Transverse colon (tissue), 4 donors: Measurements from ENCODE around the gene STN1.
"Not testable (repeated sequence)": the region's sequence is repeated elsewhere in the genome, so short reads cannot be mapped to it uniquely, and the experiment has no call there.

ENCODE experiments used
- CTCF ChIP-seq, 5 experiments: fragments of 200-600 bp in 3 of 5; fragments of 450-650 bp in 2 of 5; sonication (generic) in 3 of 5; IDR thresholded peaks; 1 replicate in 2 of 5; 2 replicates in 3 of 5; pipeline ENCODE4 v1.5.1; 2016 to 2017; ENCODE audit warnings: antibody characterized with exemption in 5 of 5, inconsistent platforms in 3 of 5, mild to moderate bottlenecking in 2 of 5, moderate library complexity in 1 of 5
- POLR2A ChIP-seq: fragments of 450-650 bp; IDR thresholded peaks from one replicate; pipeline ENCODE4 v1.6.1; 2016; ENCODE audit warnings: antibody characterized with exemption, mild to moderate bottlenecking, moderate library complexity
- POLR2AphosphoS5 ChIP-seq, 3 donors: sonication (generic); formaldehyde crosslinking; IDR thresholded peaks; one replicate each; pipeline ENCODE4 v1.6.1; 2016; ENCODE audit warnings: antibody characterized with exemption in 3 of 3

- TF ChIP-seq CTCF (IDR thresholded peaks at IDR 0.05); POLR2A; POLR2AphosphoS5 (IDR thresholded peaks at IDR 0.05): not testable (repeated sequence)
Measured at GRCh38 chr10:103845346-103845745, 72.6 kb downstream of the STN1 start.
